ENCODE measurements around the gene GPA33.

The GPA33 gene

GRCh38 chr1:167126811-167127210 lies 36.6 kb upstream of the GPA33 start:
- Histone ChIP-seq H3K27me3 (replicated peaks in 2 of 5; ENCODE audit: control insufficient read depth in 4 of 5, insufficient read depth in 5 of 5, low read length in 4 of 5) (no peaks in the 10 kb centered on the region), H3K4me3 (ENCODE audit: control insufficient read depth in 1 of 7, extremely low read depth in 1 of 7, insufficient read depth in 4 of 7, low read depth in 2 of 7, low read length in 6 of 7) (no peak overlapping the region), H3K27ac (ENCODE audit: insufficient read depth in 1 of 2, low read depth in 1 of 2, low read length in 2 of 2, poor library complexity in 1 of 2, severe bottlenecking in 2 of 2) (no peak overlapping the region), H3K9me3 (ENCODE audit: control extremely low read depth in 1 of 5, control insufficient read depth in 4 of 5, insufficient read depth in 2 of 5, low read depth in 1 of 5, low read length in 4 of 5) (no peaks in the 10 kb centered on the region), H3K4me1 (ENCODE audit: control extremely low read depth in 1 of 4, control insufficient read depth in 4 of 4, insufficient read depth in 4 of 4, low read length in 3 of 4) (peaks cover 15 to 35% (median 25%) of the 10 kb centered on the region in 4 experiments), H3K36me3 (ENCODE audit: control insufficient read depth in 4 of 4, insufficient read depth in 4 of 4, low read length in 3 of 4) (peaks cover 0 to 21% (median 0%) of the 10 kb centered on the region in 4 experiments)
- WGBS (ENCODE audit: insufficient coverage), result 98% methylated on average over 17 of the region's 17 CpGs
- ChIA-PET POLR2A (no interaction called here), CTCF (interaction anchor here (0.7 to 14.8 kb wide), 8 partner anchors 9 to 84 kb away, joined by 3 to 136 read pairs (median 4); partner anchors contain the start of gene GPA33)
- DNase-seq, result no peak

GRCh38 chr1:167126317-167126716 lies 36.1 kb upstream of the GPA33 start:
- H3K9me3 ChIP-seq (ENCODE audit: control extremely low read depth in 1 of 5, control insufficient read depth in 4 of 5, insufficient read depth in 2 of 5, low read depth in 1 of 5, low read length in 4 of 5), result no peaks in the 10 kb centered on the region
- H3K4me3 ChIP-seq (ENCODE audit: control insufficient read depth in 1 of 7, extremely low read depth in 1 of 7, insufficient read depth in 4 of 7, low read depth in 2 of 7, low read length in 6 of 7), result no peak overlapping the region
- no peaks in the 10 kb centered on the region for H3K27me3 ChIP-seq (replicated peaks in 2 of 5; ENCODE audit: control insufficient read depth in 4 of 5, insufficient read depth in 5 of 5, low read length in 4 of 5)
- peaks cover 0 to 25% (median 0%) of the 10 kb centered on the region in 4 experiments for H3K36me3 ChIP-seq (ENCODE audit: control insufficient read depth in 4 of 4, insufficient read depth in 4 of 4, low read length in 3 of 4)
- H3K27ac ChIP-seq (ENCODE audit: insufficient read depth in 1 of 2, low read depth in 1 of 2, low read length in 2 of 2, poor library complexity in 1 of 2, severe bottlenecking in 2 of 2), result no peak overlapping the region
- POLR2A ChIA-PET, result no interaction called here
- CTCF ChIA-PET, result interaction anchor here (0.7 to 14.8 kb wide), 8 partner anchors 9 to 85 kb away, joined by 3 to 136 read pairs (median 4); partner anchors contain the start of gene GPA33
- H3K4me1 ChIP-seq (ENCODE audit: control extremely low read depth in 1 of 4, control insufficient read depth in 4 of 4, insufficient read depth in 4 of 4, low read length in 3 of 4), result peaks cover 15 to 30% (median 22%) of the 10 kb centered on the region in 4 experiments
- WGBS (ENCODE audit: insufficient coverage), result 97% methylated on average over 28 of the region's 28 CpGs
- DNase-seq, result no peak

- H3K36me3 ChIP-seq (ENCODE audit: control insufficient read depth in 4 of 4, insufficient read depth in 4 of 4, low read length in 3 of 4), result peaks cover 0 to 39% (median 0%) of the 10 kb centered on the region in 4 experiments
- 97% methylated on average over 4 of the region's 4 CpGs for WGBS (ENCODE audit: insufficient coverage)
- no peaks in the 10 kb centered on the region for H3K9me3 ChIP-seq (ENCODE audit: control extremely low read depth in 1 of 5, control insufficient read depth in 4 of 5, insufficient read depth in 2 of 5, low read depth in 1 of 5, low read length in 4 of 5)
- H3K27ac ChIP-seq (ENCODE audit: insufficient read depth in 1 of 2, low read depth in 1 of 2, low read length in 2 of 2, poor library complexity in 1 of 2, severe bottlenecking in 2 of 2), result no peak overlapping the region
- H3K4me3 ChIP-seq (ENCODE audit: control insufficient read depth in 1 of 7, extremely low read depth in 1 of 7, insufficient read depth in 4 of 7, low read depth in 2 of 7, low read length in 6 of 7), result no peak overlapping the region
- ChIA-PET POLR2A (no interaction called here), CTCF (interaction anchor here (1.4 to 14.8 kb wide), 2 partner anchors 13 to 60 kb away, joined by 4 to 136 read pairs; no protein-coding TSS in a partner anchor)
- H3K4me1 ChIP-seq (ENCODE audit: control extremely low read depth in 1 of 4, control insufficient read depth in 4 of 4, insufficient read depth in 4 of 4, low read length in 3 of 4), result peaks cover 0 to 11% (median 5%) of the 10 kb centered on the region in 4 experiments
- peak in 1 of 3 donors; percentile 12 for DNase-seq
- no peaks in the 10 kb centered on the region for H3K27me3 ChIP-seq (replicated peaks in 2 of 5; ENCODE audit: control insufficient read depth in 4 of 5, insufficient read depth in 5 of 5, low read length in 4 of 5)
These were observed 32.4 kb upstream of the GPA33 start for GRCh38 chr1:167122568-167122967.

DNA sequence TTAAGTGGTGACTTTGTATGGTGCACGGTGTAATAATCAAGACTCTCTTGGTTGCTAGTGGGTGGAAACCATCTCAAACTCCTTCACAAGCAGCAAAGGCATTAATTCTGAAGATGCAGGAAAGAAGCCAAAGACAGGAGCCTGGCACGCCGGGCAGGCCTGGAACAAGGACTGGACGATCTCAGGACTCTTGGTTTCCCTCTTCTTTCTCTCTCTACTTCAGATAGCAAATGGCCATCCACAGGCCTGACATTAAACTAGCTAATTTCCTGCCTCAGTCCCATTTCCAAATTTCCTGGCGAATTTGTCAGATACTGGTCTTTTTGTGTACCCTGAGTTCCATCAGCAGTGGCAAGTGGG lies 31.9 kb upstream of the GPA33 start:
- H3K27ac ChIP-seq (ENCODE audit: insufficient read depth in 1 of 2, low read depth in 1 of 2, low read length in 2 of 2, poor library complexity in 1 of 2, severe bottlenecking in 2 of 2), result no peak overlapping the region
- WGBS (ENCODE audit: insufficient coverage), result 100% methylated on average over 3 of the region's 5 CpGs
- H3K36me3 ChIP-seq (ENCODE audit: control insufficient read depth in 4 of 4, insufficient read depth in 4 of 4, low read length in 3 of 4), result peaks cover 0 to 39% (median 0%) of the 10 kb centered on the region in 4 experiments
- peaks cover 0 to 11% (median 5%) of the 10 kb centered on the region in 4 experiments for H3K4me1 ChIP-seq (ENCODE audit: control extremely low read depth in 1 of 4, control insufficient read depth in 4 of 4, insufficient read depth in 4 of 4, low read length in 3 of 4)
- no peak for DNase-seq
- no peak overlapping the region for H3K4me3 ChIP-seq (ENCODE audit: control insufficient read depth in 1 of 7, extremely low read depth in 1 of 7, insufficient read depth in 4 of 7, low read depth in 2 of 7, low read length in 6 of 7)
- no peaks in the 10 kb centered on the region for H3K27me3 ChIP-seq (replicated peaks in 2 of 5; ENCODE audit: control insufficient read depth in 4 of 5, insufficient read depth in 5 of 5, low read length in 4 of 5)
- CTCF ChIA-PET, result interaction anchor here (1.4 to 14.8 kb wide), 2 partner anchors 13 to 59 kb away, joined by 4 to 136 read pairs; no protein-coding TSS in a partner anchor
- no peaks in the 10 kb centered on the region for H3K9me3 ChIP-seq (ENCODE audit: control extremely low read depth in 1 of 5, control insufficient read depth in 4 of 5, insufficient read depth in 2 of 5, low read depth in 1 of 5, low read length in 4 of 5)
- POLR2A ChIA-PET, result no interaction called here

DNA sequence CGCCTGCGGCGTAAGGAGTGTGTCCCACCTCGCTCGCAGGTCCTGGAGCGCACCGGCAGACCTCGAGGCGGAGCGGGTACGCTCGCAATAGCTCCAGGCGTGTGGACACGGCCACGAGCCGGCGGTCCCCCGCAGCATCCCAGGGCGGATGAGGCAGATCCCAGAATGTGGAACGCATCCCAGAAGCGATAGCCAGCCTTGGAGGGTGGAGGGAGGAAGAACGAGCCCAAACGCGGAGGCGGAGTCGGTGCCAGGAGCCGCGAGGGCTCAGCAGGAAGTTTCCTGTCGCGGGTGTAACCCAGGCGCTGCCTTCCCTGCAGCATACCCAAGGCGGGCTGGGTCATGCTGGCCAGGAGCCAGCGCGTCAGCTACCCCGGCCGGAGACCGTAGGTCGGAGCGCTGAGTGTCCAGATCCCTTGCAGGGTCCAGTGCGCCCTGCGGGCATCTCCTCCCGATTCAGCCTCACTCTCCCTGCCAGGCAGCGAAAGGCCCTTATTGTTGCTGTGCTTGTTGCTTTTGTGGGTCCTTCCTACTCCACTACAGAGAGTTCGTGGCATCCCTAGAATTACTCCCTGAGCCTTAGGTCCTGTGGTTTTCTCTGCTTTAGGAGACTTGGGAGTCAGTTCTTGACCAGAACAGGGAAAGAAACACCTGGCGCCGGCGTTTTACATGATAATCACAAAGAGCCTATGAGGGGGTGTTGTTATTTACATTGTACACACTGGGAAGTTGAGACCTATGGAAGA lies 31.4 kb upstream of the GPA33 start:
- peaks cover 0 to 11% (median 5%) of the 10 kb centered on the region in 4 experiments for H3K4me1 ChIP-seq (ENCODE audit: control extremely low read depth in 1 of 4, control insufficient read depth in 4 of 4, insufficient read depth in 4 of 4, low read length in 3 of 4)
- no peak overlapping the region for H3K27ac ChIP-seq (ENCODE audit: insufficient read depth in 1 of 2, low read depth in 1 of 2, low read length in 2 of 2, poor library complexity in 1 of 2, severe bottlenecking in 2 of 2)
- 11% methylated on average over 39 of the region's 47 CpGs for WGBS (ENCODE audit: insufficient coverage)
- H3K4me3 ChIP-seq (ENCODE audit: control insufficient read depth in 1 of 7, extremely low read depth in 1 of 7, insufficient read depth in 4 of 7, low read depth in 2 of 7, low read length in 6 of 7), result peak overlapping the region in 6 of 7 experiments; percentile 15 to 86 (median 68)
- H3K27me3 ChIP-seq (replicated peaks in 2 of 5; ENCODE audit: control insufficient read depth in 4 of 5, insufficient read depth in 5 of 5, low read length in 4 of 5), result no peaks in the 10 kb centered on the region
- CTCF ChIA-PET, result interaction anchor here (1.4 to 14.8 kb wide), 2 partner anchors 14 to 59 kb away, joined by 4 to 136 read pairs; no protein-coding TSS in a partner anchor
- POLR2A ChIA-PET, result interaction anchor here (0.9 kb wide), 1 partner anchor 9 kb away, joined by 5 read pairs; no protein-coding TSS in a partner anchor
- peaks cover 0 to 36% (median 0%) of the 10 kb centered on the region in 4 experiments for H3K36me3 ChIP-seq (ENCODE audit: control insufficient read depth in 4 of 4, insufficient read depth in 4 of 4, low read length in 3 of 4)
- peak; percentile 47 to 67 (median 59) for DNase-seq
- H3K9me3 ChIP-seq (ENCODE audit: control extremely low read depth in 1 of 5, control insufficient read depth in 4 of 5, insufficient read depth in 2 of 5, low read depth in 1 of 5, low read length in 4 of 5), result no peaks in the 10 kb centered on the region

DNA sequence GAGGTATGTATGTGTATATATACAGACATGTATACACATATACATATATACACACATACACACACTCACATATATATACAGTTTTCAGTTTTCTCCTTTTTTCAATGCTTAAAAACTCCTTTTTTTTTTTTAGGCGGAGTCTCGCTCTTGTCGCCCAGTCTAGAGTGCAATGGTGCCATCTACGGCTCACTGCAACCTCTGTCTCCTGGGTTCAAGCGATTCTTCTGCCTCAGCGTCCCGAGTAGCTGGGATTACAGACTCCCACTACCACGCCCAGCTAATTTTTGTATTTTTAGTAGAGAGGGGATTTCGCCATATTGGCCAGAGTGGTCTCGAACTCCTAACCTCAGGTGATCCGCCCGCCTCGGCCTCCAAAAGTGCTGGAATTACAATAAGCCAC lies 30.7 kb upstream of the GPA33 start:
- Histone ChIP-seq H3K9me3 (ENCODE audit: control extremely low read depth in 1 of 5, control insufficient read depth in 4 of 5, insufficient read depth in 2 of 5, low read depth in 1 of 5, low read length in 4 of 5) (no peaks in the 10 kb centered on the region), H3K4me3 (ENCODE audit: control insufficient read depth in 1 of 7, extremely low read depth in 1 of 7, insufficient read depth in 4 of 7, low read depth in 2 of 7, low read length in 6 of 7) (peak overlapping the region in 6 of 7 experiments; percentile 15 to 86 (median 68)), H3K27me3 (replicated peaks in 2 of 5; ENCODE audit: control insufficient read depth in 4 of 5, insufficient read depth in 5 of 5, low read length in 4 of 5) (no peaks in the 10 kb centered on the region), H3K36me3 (ENCODE audit: control insufficient read depth in 4 of 4, insufficient read depth in 4 of 4, low read length in 3 of 4) (peaks cover 0 to 30% (median 0%) of the 10 kb centered on the region in 4 experiments), H3K27ac (ENCODE audit: insufficient read depth in 1 of 2, low read depth in 1 of 2, low read length in 2 of 2, poor library complexity in 1 of 2, severe bottlenecking in 2 of 2) (no peak overlapping the region), H3K4me1 (ENCODE audit: control extremely low read depth in 1 of 4, control insufficient read depth in 4 of 4, insufficient read depth in 4 of 4, low read length in 3 of 4) (peaks cover 0 to 11% (median 5%) of the 10 kb centered on the region in 4 experiments)
- WGBS (ENCODE audit: insufficient coverage), result 32% methylated on average over 6 of the region's 13 CpGs
- peak in 2 of 3 donors; percentile 34 for DNase-seq
- CTCF ChIA-PET, result interaction anchor here (14.8 kb wide), 1 partner anchor 58 kb away, joined by 136 read pairs; no protein-coding TSS in a partner anchor
- POLR2A ChIA-PET, result interaction anchor here (0.9 kb wide), 1 partner anchor 10 kb away, joined by 5 read pairs; no protein-coding TSS in a partner anchor

DNA sequence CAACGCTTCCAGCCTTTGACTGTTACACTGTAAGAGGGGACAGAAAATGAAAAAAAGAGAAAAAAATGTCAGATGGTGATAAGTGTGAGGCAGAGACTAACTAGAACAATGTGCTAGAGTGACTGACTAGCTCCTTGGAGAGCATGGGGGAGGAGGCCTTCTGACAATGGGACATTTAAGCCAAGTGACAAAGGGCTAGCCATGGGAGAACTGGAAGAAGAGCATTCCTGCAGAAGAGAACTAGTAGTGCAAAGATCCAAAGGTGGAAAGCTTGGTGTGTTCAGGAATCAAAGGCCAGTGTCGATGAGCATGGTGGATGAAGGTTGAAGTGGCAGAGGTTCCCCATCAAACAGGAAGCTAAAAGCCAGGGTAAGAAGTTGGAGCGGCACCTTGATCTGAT lies 29.5 kb upstream of the GPA33 start:
- Histone ChIP-seq H3K4me3 (ENCODE audit: control insufficient read depth in 1 of 7, extremely low read depth in 1 of 7, insufficient read depth in 4 of 7, low read depth in 2 of 7, low read length in 6 of 7) (no peak overlapping the region), H3K4me1 (ENCODE audit: control extremely low read depth in 1 of 4, control insufficient read depth in 4 of 4, insufficient read depth in 4 of 4, low read length in 3 of 4) (peaks cover 0 to 11% (median 5%) of the 10 kb centered on the region in 4 experiments), H3K9me3 (ENCODE audit: control extremely low read depth in 1 of 5, control insufficient read depth in 4 of 5, insufficient read depth in 2 of 5, low read depth in 1 of 5, low read length in 4 of 5) (no peaks in the 10 kb centered on the region), H3K36me3 (ENCODE audit: control insufficient read depth in 4 of 4, insufficient read depth in 4 of 4, low read length in 3 of 4) (peaks cover 0 to 25% (median 0%) of the 10 kb centered on the region in 4 experiments), H3K27ac (ENCODE audit: insufficient read depth in 1 of 2, low read depth in 1 of 2, low read length in 2 of 2, poor library complexity in 1 of 2, severe bottlenecking in 2 of 2) (no peak overlapping the region), H3K27me3 (replicated peaks in 2 of 5; ENCODE audit: control insufficient read depth in 4 of 5, insufficient read depth in 5 of 5, low read length in 4 of 5) (no peaks in the 10 kb centered on the region)
- DNase-seq, result no peak
- WGBS (ENCODE audit: insufficient coverage), result 92% methylated on average over 2 of the region's 3 CpGs
- ChIA-PET CTCF (interaction anchor here (14.8 kb wide), 1 partner anchor 57 kb away, joined by 136 read pairs; no protein-coding TSS in a partner anchor), POLR2A (no interaction called here)

All from common myeloid progenitor, CD34-positive (primary cell).